ENCODE data around the gene USH1G. TPM values are rescaled to one million over a fixed set of nuclear protein-coding genes. Genes with fewer than 3 reads are reported as not detected.
"Not testable (repeated sequence)": the region's sequence is repeated elsewhere in the genome, so short reads cannot be mapped to it uniquely, and the experiment has no call there.

Gene USH1G
- total RNA-seq, 1 donor from 2014 or later, result not detected

GRCh38 chr17:74919440-74920305 is 3.4 kb downstream of the USH1G start:
- H3K27ac Mint-ChIP-seq, result no peak overlapping the region
- intact Hi-C loops (cut with micrococcal nuclease), result no loop called here
- H3K9me3 Mint-ChIP-seq, result no peaks in the 10 kb centered on the region
- peaks cover 24% of the 10 kb centered on the region for H3K27me3 Mint-ChIP-seq (ENCODE audit: insufficient read depth)
- DNase-seq (ENCODE audit: low spot score), result no peak
- no peak overlapping the region for H3K4me3 Mint-ChIP-seq
- no peaks in the 10 kb centered on the region for H3K4me1 Mint-ChIP-seq (ENCODE audit: low read depth)
- H3K36me3 Mint-ChIP-seq (ENCODE audit: low read depth), result no peaks in the 10 kb centered on the region

- Mint-ChIP-seq H3K4me3 (no peak overlapping the region), H3K4me1 (ENCODE audit: low read depth) (no peaks in the 10 kb centered on the region), H3K27me3 (ENCODE audit: insufficient read depth) (peaks cover 22% of the 10 kb centered on the region), H3K36me3 (ENCODE audit: low read depth) (no peaks in the 10 kb centered on the region), H3K27ac (no peak overlapping the region), H3K9me3 (no peaks in the 10 kb centered on the region)
- intact Hi-C loops (cut with micrococcal nuclease), result no loop called here
- no peak for DNase-seq (ENCODE audit: low spot score)
Observed at GRCh38 chr17:74918906-74919305, 4.1 kb downstream of the USH1G start.

GRCh38 chr17:74917430-74917829 is 5.6 kb downstream of the USH1G start:
- intact Hi-C loops (cut with micrococcal nuclease), result no loop called here
- no peak for DNase-seq (ENCODE audit: low spot score)
- Mint-ChIP-seq H3K36me3 (ENCODE audit: low read depth) (no peaks in the 10 kb centered on the region), H3K4me1 (ENCODE audit: low read depth) (no peaks in the 10 kb centered on the region), H3K27ac (no peak overlapping the region), H3K27me3 (ENCODE audit: insufficient read depth) (peaks cover 21% of the 10 kb centered on the region), H3K4me3 (no peak overlapping the region), H3K9me3 (no peaks in the 10 kb centered on the region)

- Mint-ChIP-seq H3K36me3 (ENCODE audit: low read depth) (no peaks in the 10 kb centered on the region), H3K4me1 (ENCODE audit: low read depth) (no peaks in the 10 kb centered on the region), H3K4me3 (no peak overlapping the region), H3K27me3 (ENCODE audit: insufficient read depth) (peaks cover 17% of the 10 kb centered on the region), H3K27ac (no peak overlapping the region), H3K9me3 (no peaks in the 10 kb centered on the region)
- no peak for DNase-seq (ENCODE audit: low spot score)
- intact Hi-C loops (cut with micrococcal nuclease), result no loop called here
Observed at GRCh38 chr17:74916851-74917199, 6.2 kb downstream of the USH1G start.

- H3K27me3 Mint-ChIP-seq (ENCODE audit: insufficient read depth), result peaks cover 12% of the 10 kb centered on the region
- no peak overlapping the region for H3K4me3 Mint-ChIP-seq
- H3K36me3 Mint-ChIP-seq (ENCODE audit: low read depth), result no peaks in the 10 kb centered on the region
- H3K4me1 Mint-ChIP-seq (ENCODE audit: low read depth), result no peaks in the 10 kb centered on the region
- intact Hi-C loops (cut with micrococcal nuclease), result no loop called here
- no peak overlapping the region for H3K27ac Mint-ChIP-seq
- no peaks in the 10 kb centered on the region for H3K9me3 Mint-ChIP-seq
- no peak for DNase-seq (ENCODE audit: low spot score)
Observed at GRCh38 chr17:74916136-74916850, 6.8 kb downstream of the USH1G start.

GRCh38 chr17:74911423-74911822 is 11.6 kb downstream of the USH1G start:
- H3K4me3 Mint-ChIP-seq; H3K9me3 Mint-ChIP-seq; DNase-seq (ENCODE audit: low spot score); H3K27ac Mint-ChIP-seq; intact Hi-C loops (cut with micrococcal nuclease); H3K36me3 Mint-ChIP-seq (ENCODE audit: low read depth); H3K4me1 Mint-ChIP-seq (ENCODE audit: low read depth): not testable (repeated sequence)
- H3K27me3 Mint-ChIP-seq (ENCODE audit: insufficient read depth), result peaks cover 15% of the 10 kb centered on the region

GRCh38 chr17:74909097-74909496 is 14.0 kb downstream of the USH1G start:
- H3K4me3 Mint-ChIP-seq; DNase-seq (ENCODE audit: low spot score); H3K4me1 Mint-ChIP-seq (ENCODE audit: low read depth); intact Hi-C loops (cut with micrococcal nuclease); H3K27ac Mint-ChIP-seq; H3K36me3 Mint-ChIP-seq (ENCODE audit: low read depth); H3K9me3 Mint-ChIP-seq: not testable (repeated sequence)
- peaks cover 14% of the 10 kb centered on the region for H3K27me3 Mint-ChIP-seq (ENCODE audit: insufficient read depth)

- DNase-seq (ENCODE audit: low spot score), result no peak
- no peaks in the 10 kb centered on the region for H3K4me1 Mint-ChIP-seq (ENCODE audit: low read depth)
- intact Hi-C loops (cut with micrococcal nuclease), result no loop called here
- H3K27me3 Mint-ChIP-seq (ENCODE audit: insufficient read depth), result peaks cover 13% of the 10 kb centered on the region
- no peaks in the 10 kb centered on the region for H3K36me3 Mint-ChIP-seq (ENCODE audit: low read depth)
- no peak overlapping the region for H3K27ac Mint-ChIP-seq
- no peak overlapping the region for H3K4me3 Mint-ChIP-seq
- no peaks in the 10 kb centered on the region for H3K9me3 Mint-ChIP-seq
Observed at GRCh38 chr17:74907012-74907411, 16.0 kb downstream of the USH1G start.

GRCh38 chr17:74906214-74906793 is 16.8 kb downstream of the USH1G start:
- intact Hi-C loops (cut with micrococcal nuclease); DNase-seq (ENCODE audit: low spot score); H3K9me3 Mint-ChIP-seq; H3K27ac Mint-ChIP-seq; H3K4me1 Mint-ChIP-seq (ENCODE audit: low read depth); H3K4me3 Mint-ChIP-seq; H3K36me3 Mint-ChIP-seq (ENCODE audit: low read depth): not testable (repeated sequence)
- H3K27me3 Mint-ChIP-seq (ENCODE audit: insufficient read depth), result peaks cover 13% of the 10 kb centered on the region

- Mint-ChIP-seq H3K4me1 (ENCODE audit: low read depth) (no peaks in the 10 kb centered on the region), H3K27ac (no peak overlapping the region), H3K36me3 (ENCODE audit: low read depth) (no peaks in the 10 kb centered on the region), H3K27me3 (ENCODE audit: insufficient read depth) (peaks cover 13% of the 10 kb centered on the region), H3K9me3 (no peaks in the 10 kb centered on the region), H3K4me3 (no peak overlapping the region)
- intact Hi-C loops (cut with micrococcal nuclease), result no loop called here
- DNase-seq (ENCODE audit: low spot score), result no peak
Observed at GRCh38 chr17:74904687-74905409, 18.2 kb downstream of the USH1G start.

GRCh38 chr17:74903671-74904070 is 19.4 kb downstream of the USH1G start:
- intact Hi-C loops (cut with micrococcal nuclease), result no loop called here
- H3K4me3 Mint-ChIP-seq, result no peak overlapping the region
- no peak for DNase-seq (ENCODE audit: low spot score)
- H3K27ac Mint-ChIP-seq, result no peak overlapping the region
- no peaks in the 10 kb centered on the region for H3K4me1 Mint-ChIP-seq (ENCODE audit: low read depth)
- peaks cover 6% of the 10 kb centered on the region for H3K27me3 Mint-ChIP-seq (ENCODE audit: insufficient read depth)
- no peaks in the 10 kb centered on the region for H3K9me3 Mint-ChIP-seq
- H3K36me3 Mint-ChIP-seq (ENCODE audit: low read depth), result no peaks in the 10 kb centered on the region

- Mint-ChIP-seq H3K4me1 (ENCODE audit: low read depth) (no peaks in the 10 kb centered on the region), H3K27ac (no peak overlapping the region), H3K4me3 (no peak overlapping the region), H3K36me3 (ENCODE audit: low read depth) (no peaks in the 10 kb centered on the region), H3K9me3 (no peaks in the 10 kb centered on the region), H3K27me3 (ENCODE audit: insufficient read depth) (peaks cover 11% of the 10 kb centered on the region)
- intact Hi-C loops (cut with micrococcal nuclease), result no loop called here
- no peak for DNase-seq (ENCODE audit: low spot score)
Observed at GRCh38 chr17:74903034-74903433, 20.0 kb downstream of the USH1G start.

Measured in activated T-helper 1 cell treated with anti-CD3 and anti-CD28 coated beads, Interleukin-12 subunit alpha, Interleukin-12 subunit beta, Interleukin-2, Interleukin-4 antibody, amounts not matched to agents 30 ng/mL and 10 ng/mL and 1 ng/mL, durations not matched to agents 14 hours and 24 hours and 36 hours (primary cell).